Stimulated activated CD4-positive, alpha-beta T cell treated with anti-CD3 and anti-CD28 coated beads, Interleukin-2, amount 100 ng/mL, for 24 hours (primary cell): ENCODE results near the gene CDK5RAP3.
A peak's percentile ranks its signal among the peaks of the same experiment; 100 is the strongest.
"Not testable (repeated sequence)": the region's sequence is repeated elsewhere in the genome, so short reads cannot be mapped to it uniquely, and the experiment has no call there.

Experiments
- DNase-seq, 2 donors: peaks; one replicate each; pipeline ENCODE4 v3.0.0-alpha.2; 2020

CDK5RAP3 gene

DNA sequence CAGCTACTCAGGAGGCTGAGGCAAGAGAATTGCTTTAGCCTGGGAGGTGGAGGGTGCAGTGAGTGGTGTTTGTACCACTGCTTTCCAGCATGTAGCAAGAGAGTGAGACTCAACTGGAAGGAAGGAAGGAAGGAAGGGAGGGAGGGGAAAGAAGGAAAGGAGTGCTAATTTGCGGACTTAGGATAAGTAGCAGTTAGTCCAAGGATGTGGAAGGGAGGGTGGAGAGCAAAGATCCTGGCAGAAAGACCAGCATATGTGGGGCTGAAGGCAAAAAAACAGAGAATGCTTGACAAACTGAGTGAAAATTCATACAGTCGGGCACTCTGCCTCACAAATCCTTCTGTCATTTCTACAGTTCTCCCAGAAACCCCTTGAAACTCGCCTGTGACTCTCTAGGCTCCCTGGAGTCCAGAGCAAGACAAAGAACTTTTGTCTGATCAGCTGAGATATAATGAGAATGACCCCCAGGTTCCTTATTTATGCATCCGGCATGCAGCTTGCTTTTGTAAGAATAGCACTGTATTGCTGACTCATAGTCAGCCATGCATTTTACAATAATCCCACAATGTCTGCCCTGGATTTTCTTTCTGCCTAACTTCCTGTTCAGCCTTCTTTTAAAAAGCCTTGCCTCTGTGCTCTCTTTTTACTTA, 31.5 kb downstream of the CDK5RAP3 start:
- DNase-seq = no peak

DNA sequence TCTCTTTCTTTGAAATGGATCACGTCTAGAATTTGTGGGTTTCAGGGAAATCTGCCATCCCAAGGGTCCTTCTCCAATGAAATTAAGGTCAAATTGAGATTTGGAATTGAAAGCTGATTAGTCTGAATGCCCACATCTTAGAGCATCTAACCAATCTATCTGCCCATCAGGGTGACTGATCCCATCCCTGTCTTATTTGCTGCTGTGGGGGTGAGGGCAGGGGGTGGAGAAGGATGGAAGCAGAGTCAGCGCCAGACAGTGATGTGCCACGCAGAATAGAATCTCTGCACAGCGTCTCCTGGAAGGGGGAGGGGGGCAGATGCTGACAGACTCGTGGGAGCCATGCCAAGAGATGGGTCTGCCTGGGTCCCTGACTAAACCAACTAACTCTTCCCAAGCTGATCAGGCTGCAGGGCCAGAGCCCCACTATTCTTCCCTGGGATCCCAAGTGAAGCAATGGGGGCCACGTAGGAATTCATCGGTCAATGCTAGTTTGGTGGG, 32.1 kb downstream of the CDK5RAP3 start:
- no peak for DNase-seq

DNA sequence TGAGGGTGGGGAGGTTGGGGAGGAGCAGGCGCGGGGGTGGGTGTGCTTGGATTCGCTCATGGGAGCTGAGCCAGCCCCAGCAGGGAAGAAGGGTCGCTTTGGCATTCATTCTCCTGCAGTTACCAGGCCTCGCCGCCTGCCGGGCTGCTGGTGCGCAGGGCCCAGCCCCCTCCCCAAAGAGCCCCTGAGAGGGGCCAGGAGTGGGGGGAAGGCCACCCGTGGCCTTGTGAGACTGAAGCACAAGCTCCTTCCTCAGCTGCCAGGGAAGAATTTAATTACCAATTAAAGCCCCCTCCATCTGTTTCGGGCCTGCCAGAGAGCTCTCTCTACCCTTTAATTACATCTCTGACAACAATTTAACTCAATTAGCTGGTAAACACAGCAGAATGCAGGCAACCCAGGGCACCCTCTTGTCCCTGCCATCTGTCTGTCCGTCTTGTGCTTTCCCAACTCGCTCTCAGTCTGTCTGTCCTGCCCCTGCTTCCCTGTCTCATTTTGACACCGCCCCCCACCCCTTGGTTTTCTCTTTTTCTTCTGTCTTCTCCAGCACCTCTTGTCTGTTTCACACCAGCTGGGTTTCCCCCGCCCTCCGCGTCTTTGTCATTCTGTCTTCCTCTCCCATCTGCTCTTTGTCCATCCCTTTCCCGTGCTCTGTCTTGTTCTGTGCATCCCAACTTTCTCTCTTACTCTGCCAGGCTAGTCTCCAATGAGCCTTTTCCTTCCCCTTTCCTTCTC, 32.7 kb downstream of the CDK5RAP3 start:
- DNase-seq = no peak

DNA sequence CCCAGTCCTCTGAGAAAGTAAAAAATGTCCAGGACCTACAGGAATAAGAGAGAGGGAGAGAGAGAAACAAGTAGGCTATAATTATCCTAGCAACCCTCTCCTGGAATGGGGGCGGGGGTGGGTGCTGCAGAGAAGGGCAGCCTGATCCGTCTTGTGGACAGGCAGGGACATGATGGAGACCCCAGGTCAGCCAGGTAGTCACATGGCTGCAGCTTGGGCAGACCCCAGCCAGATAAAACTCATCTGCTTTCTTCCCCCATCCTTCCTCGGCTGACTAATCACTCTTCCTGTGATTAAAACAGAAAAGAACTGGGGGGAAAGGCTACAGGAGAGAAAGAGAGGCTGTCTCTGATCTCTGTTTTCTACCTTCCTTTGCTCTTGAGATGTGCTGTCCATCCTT, 34.1 kb downstream of the CDK5RAP3 start:
- DNase-seq = no peak

DNA sequence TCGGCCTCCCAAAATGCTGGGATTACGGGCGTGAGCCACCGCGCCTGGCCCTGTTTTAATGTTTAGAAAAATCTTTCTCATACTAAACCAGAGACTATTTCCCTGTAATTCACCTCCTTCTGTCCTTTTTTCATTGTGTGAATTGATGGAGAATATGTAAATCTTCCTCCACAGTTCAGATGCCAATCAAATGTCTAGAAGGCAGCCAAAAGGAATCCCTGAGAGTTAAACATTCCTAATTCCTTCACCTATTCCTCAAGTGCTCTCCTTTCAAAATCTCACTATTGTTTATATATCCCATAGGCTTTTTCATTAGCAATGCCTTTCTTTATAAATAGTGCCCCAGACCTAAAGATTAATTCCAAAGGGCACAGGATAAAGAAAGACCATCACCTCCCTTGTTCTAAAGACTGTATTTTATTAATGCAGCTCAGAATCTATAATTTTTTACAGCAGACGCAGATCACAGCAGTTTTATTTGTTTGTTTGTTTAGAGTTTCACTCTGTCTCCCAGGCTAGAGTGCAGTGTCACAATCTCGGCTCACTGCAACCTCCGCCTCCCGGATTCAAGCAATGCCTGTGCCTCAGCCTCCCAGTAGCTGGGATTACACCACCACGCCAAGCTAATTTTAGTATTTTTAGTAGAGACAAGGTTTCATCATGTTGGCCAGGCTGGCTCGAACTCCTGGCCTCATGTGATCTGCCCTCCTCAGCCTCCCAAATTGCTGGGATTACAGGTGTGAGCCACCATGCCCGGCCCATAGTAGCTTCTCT, 36.2 kb downstream of the CDK5RAP3 start:
- no peak for DNase-seq

DNA sequence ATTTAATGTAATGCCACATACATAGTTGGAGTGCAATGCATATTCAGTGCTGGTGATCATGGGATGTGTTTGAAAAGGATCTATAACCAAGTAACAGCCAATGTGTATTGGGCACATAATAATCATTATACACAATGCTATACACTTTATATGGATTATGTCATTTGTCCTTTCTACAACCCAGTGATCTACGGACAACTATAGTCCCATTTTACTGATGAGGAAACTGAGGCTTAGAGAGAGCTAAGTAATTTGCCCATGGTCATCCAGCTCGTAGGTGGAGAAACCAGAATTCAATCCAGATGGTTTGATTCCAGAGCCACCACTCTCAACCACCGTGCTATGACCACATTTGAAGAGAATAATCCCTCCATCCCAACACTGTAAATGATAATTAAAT, 39.3 kb downstream of the CDK5RAP3 start:
- DNase-seq = no peak

DNA sequence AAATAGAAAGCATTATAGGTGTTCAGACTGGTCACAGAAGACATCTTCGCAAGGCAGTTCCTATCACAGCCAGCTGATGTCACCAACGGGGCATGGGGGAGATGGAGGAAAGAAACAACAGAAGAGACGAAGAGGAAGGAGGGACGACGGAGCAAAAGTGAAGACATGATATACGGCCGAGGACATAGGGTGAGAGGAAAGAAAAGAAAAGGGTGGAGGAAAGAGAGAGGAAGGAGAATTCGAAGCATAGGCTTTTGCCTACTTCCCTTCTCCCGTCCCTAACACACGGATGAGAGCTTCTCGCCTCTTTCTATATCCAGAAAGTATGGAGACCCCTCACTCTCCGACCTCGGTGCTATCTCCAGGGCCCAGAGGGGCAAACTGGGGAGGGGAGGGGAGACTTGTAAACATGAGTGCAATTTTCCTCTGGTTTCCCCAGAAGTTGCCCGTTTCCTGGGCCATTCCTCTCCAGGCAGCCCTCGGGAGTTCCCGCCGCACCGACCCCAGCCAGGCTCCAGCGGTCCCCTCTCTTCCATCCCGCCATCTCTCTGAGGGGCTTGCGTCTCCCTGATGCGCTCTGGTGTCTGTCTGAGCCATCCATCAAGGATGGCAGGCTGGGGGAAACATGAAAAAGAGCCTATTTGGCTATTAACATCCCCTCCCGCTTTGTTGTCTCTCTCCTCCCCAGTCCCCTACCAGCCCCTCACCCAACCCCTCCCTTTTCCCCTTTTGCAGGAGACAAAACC, 40.7 kb downstream of the CDK5RAP3 start:
- peak; percentile 48 to 52 for DNase-seq

DNA sequence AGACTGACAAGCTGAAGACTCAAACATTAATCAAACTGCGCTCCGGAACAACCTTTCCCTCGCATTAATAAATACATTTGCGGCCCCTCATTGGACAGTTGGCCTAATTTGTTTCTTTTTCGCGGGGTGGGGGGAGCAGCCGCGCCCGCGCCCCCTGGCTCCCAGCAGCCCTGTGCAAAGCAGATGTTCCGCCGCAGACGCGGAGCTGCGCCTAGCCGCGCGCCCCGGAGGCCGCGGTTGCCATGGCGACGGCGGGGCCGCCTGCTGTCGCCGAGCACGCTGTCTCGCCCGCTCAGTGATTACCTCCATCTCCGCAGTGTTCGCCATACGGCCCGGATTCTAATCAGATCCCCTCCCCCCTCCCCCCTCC, 41.2 kb downstream of the CDK5RAP3 start:
- DNase-seq = peak; percentile 62 to 73

DNA sequence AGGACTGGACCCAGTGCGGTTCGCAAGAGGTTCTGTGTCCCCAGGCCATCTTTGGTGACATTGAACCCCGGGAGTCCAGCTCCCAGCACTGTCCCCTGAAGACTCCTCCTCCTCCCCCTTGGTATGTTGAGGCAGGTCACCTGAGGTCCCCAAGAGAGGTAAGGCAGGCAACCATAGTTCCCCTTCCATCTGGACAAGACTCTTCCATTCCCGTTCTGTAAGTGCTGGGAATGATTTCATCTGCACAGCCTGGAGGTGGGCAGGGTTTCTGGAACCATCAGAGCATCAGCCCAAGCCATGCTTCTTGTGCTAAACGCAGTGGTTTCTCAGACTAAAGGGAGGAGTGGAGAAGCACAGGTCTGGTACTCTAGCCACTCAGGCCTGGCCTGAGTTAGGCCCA, 41.7 kb downstream of the CDK5RAP3 start:
- DNase-seq = no peak

DNA sequence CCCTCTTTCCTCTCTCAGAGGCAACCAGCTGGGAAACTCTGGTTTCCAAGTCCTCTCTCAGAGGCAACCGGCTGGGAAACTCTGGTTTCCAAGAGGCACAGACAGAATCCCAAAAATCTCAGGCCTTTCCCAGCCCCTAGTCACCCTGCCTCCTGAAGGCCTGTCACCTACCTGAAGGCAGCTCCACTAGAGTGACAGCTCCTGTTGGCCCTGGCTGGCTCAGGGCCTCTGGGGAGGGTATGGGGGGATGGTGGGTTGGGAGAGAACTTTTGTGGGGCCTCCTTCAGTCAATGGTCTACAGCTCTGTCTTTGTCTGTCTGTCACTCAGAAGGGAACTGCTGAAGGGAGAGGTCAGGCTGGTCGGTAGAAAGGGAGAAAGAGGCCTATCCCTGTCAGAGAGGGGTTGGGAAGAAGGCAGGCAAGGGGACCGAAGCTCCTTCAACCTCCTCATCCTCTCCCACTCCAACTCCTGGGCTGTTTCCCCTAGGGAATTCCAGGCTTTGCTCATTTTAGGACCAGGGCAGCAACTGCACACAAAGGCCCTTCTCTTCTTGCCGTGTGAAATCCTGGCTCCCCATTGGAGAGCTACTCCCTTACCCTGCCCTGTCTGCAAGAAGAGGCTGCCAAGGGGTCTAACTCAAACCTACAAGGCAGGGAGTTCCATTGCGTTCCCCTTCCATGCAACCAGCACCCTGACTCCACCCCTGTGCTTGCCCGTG, 43.1 kb downstream of the CDK5RAP3 start:
- no peak for DNase-seq

DNA sequence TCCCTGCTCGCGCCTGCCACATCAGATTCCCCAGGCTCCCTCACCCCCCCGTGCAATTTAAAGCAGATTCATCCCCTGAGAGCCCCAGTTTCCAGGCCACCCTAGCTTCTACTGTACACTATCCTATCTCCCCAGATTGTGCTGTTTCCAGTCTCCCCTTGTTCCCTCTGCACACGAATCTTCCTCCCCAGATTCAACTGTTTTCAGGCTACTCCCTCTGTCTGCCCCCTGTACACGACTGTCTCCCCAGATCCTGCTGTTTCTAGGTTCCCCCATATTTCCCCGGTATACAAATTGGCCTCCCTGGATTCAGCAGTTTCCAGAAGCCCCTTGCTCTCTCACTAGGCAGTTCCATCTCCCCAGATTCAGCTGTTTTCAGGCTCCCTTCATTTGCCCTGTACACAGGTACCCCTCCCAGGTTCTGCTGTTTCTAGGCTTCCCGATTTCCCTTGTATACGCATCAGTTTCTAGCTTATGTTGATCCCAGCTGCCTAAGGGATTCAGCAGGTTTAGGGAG, 43.7 kb downstream of the CDK5RAP3 start:
- no peak for DNase-seq

DNA sequence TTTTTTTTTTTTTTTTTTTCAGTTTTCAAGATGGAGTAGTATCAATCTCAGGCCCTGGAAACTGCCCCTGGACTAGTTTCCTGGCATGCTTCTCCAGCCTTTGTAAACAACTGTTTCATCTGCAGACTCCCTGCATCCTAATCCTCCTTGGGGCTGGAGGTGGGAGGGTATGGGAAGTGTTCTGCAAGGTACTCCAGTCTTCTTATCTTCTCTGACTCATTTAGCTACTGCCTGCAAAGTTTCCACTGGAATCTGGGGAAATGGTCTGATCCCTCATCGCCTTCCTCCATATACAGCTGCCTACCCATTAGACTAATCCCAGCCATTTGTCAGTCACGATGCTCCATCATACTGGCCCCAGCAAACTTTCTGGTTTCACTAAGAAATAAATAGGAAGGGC, 45.2 kb downstream of the CDK5RAP3 start:
- no peak for DNase-seq

DNA sequence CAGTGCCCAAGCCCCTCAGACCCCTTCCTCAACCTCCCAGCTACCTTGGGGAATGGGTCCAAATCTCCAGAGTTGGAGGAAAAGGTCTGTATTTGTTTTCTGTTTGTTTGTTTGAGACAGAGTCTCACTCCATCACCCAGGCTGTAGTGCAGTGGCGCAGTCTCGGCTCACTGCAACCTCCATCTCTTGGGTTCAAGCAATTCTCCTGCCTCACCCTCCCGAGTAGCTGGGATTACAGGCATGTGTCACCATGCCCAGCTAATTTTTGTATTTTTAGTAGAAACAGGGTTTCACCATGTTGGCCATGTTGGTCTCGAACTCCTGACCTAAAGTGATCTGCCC, 46.9 kb downstream of the CDK5RAP3 start:
- DNase-seq = not testable (repeated sequence)

DNA sequence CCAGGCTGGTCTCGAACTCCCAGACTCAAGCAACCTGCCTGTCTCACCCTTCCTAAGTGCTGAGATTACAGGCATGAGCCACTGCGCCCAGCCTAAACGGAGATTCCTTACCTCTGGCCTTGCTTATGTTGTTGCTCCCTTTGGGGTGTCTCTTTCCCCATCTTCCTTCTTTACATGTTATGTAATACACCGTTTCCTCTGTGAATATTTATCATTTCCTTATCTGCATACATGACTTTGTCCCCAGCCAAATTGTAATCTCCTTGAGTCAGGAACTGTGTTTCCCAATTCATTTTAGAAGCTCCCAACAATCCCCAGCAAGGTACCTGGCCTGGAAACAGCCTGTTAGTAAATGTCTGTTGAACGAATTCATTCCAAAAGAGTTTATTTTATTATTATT, 51.0 kb downstream of the CDK5RAP3 start:
- no peak for DNase-seq

DNA sequence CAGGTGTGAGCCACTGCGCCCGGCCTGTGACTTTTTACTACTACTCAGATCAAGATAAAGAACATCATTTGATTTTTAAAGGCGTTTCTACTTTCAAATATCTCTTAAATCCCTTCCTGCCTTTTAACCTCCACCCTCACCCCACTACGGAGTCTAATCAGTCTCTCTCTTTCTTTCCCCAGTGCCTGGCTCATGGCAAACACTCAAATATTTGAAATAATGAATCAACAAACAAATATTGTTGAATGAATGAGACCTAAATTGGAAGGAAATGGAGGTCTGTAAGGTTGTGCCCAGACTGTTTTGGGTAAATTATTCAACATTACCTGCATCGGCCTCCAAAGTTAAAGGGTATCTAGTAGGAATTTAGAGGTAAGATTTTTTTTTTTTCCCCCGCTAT, 52.0 kb downstream of the CDK5RAP3 start:
- DNase-seq = no peak

DNA sequence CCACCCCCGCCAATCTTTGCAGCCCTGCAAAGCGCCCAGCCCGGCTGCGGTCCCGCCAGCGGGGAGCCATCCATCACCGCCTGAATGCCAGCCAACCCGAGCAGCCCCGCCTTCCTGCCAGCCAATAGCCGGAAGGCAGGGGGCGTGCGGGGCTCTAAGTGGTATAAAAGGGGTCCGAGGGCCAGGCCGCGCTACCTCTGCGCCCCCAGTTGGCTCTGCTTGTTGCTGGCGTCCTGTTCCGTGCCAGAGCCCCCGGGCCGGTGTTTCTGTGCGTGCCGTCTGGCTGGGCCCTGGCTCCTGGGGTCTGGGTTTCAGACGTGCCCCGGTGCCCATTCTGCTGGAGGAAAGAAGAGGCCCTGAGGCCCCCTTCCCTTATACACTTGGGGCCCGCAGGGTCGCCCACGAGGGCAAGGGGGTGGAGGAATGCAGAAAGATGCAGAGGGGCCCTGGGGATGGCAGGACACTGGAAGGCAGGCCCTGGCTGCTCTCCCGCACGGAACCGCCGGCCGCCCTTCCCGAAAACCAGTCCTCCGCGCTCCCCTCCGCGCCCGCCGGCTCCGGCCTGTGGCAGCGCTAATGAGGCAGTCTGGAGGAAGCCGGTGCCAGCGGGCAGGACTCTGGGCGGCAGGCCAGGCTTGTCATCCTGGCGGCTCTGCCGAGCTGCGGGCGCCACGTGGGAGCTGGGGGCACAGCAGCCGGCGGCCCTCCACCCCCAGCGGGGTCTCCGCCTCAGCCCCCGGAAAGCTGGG, 52.7 kb downstream of the CDK5RAP3 start:
- peak; percentile 45 to 62 for DNase-seq

DNA sequence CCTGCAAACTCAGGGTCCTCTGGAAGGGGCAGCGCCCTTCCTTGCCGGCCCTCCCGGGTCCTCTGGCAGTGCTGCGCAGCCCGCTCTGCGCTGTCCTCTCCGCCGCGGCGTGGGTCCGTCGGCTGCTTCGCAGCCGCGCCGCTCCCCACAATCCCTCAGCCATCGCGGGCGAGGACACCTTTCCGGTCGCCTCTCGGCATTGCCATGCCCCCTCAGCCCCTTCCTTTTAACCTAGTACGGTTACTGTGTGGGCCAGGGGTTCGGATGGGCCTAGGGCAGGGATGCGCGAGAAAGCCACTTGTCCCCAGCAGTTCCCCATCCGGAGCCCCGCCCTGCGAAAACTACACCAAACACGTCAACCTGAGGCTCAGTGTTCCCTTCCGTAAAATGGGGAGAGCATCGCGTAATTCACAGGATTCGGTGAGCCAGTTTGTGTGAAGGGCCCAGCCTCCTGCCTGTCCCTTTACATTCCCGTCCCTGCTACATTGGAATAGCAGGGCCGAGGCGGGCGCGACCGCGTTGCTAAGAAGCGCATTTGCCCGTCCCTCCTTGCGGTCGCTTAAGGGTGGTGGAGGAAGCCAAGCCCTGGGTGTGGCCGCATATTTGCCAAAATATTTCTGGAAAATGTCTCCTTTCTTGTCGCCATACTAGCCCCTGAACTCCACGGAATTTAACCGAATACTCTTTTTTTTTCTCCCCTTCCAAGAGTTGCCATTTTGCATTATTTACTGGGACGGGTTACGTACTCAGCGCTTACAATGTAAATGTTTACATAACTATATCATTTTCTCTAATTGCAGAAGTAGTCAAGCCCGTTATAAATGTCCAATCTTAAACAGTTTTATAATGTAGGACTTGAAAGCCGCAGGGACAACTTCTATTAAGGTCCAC, 53.5 kb downstream of the CDK5RAP3 start:
- DNase-seq = peak; percentile 51 to 55

DNA sequence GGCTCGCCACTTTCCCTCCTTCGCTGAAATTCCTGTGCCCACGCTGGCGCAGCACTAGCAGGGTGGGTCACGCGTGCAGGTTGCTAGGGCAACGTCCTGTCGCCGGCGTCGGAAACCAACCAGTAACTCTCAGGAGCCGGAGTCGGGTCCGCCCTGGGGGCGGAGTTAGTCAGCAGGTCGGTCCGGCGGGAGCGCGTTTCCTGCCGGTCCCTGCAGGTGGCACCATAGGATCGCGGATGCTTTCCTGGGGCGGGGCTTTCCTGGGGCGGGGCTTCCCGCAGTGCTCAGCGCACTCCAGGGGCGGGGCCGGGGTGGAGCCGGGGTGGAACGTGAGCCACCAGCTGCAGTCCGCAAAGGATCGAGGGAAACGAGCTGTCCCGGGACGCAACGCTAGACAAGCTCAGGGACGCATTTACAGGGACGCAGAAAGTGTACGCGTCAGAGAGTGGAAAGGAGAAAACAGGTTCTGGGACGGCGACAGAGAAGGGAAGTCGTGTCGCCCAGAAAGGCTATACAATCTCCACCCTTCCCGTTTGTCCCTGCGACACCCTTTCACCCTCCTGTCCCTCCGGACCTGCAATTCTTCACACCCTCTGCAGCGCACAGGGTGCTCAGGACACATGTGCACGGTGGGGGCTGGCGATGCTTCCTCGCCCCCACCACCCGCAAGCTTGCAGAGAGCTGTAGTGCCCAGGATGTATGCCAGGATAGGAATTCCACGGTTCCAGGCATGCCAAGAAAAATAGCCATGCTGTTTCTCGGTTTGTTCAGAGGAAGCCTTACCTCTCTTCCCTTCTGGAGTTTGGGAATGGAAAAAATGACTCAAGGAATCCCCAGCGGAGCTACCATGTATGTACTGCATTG, 54.4 kb downstream of the CDK5RAP3 start:
- DNase-seq = peak; percentile 98

DNA sequence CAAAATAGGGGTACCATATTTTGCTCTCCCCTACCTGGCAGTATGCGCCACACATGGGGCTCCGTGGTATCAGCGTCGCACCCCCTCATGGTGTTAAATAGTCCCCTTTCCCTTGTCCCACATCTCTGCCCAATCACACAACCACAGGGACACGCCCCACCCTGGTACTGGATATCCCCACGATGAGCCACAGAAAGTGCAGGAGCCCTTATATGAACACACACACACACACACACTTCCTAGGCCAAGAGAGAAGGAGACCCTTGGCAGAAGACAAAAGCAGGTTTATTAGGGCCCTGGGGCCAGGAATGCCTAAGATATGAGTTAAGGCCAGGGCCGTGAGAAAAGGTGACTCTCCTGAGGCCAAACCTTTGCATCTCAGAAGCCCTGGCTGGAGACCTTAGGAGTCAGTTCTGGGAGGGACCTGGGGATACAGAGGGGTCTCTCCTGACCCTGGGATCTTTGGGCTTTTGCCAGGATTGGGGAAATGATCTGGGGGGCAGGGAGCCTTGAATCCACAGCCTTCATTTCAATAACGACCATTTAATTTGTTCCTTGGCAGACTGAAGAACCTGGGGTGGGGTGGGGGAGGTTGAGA, 55.1 kb downstream of the CDK5RAP3 start:
- DNase-seq = no peak
